Activated gamma-delta T cell treated with Interleukin-2 at 50 U/mL for 16 hours (primary cell): ENCODE data around the gene ZNF304.
"Not testable (repeated sequence)": the region's sequence is repeated elsewhere in the genome, so short reads cannot be mapped to it uniquely, and the experiment has no call there.

Experiments
- DNase-seq: peaks from one replicate; pipeline ENCODE4 v3.0.0-alpha.2; 2020

Gene ZNF304

GRCh38 chr19:57362997-57363687, 12.1 kb downstream of the ZNF304 start, which contains the start of the genes TRAPPC2B and ZNF547:
Gene TRAPPC2B, plus strand, starts transcription at chr19:57363551. Its CDS starts 1,283 bp downstream, at chr19:57364834.
Gene ZNF547, plus strand, starts transcription at chr19:57363551. Its CDS starts 5,005 bp downstream, at chr19:57368556.
- peak; percentile 97 for DNase-seq

GRCh38 chr19:57363688-57364181, 12.7 kb downstream of the ZNF304 start:
- no peak for DNase-seq

- no peak for DNase-seq
Measured at GRCh38 chr19:57366776-57367175, 15.7 kb downstream of the ZNF304 start.

GRCh38 chr19:57374179-57374578, 23.1 kb downstream of the ZNF304 start:
- DNase-seq: no peak

GRCh38 chr19:57374647-57375046, 23.6 kb downstream of the ZNF304 start:
- not testable (repeated sequence) for DNase-seq

GRCh38 chr19:57376151-57376550, 25.1 kb downstream of the ZNF304 start:
- no peak for DNase-seq

- no peak for DNase-seq
Measured at GRCh38 chr19:57377498-57378146, 26.6 kb downstream of the ZNF304 start.

GRCh38 chr19:57380923-57381322, 29.9 kb downstream of the ZNF304 start:
- no peak for DNase-seq

- DNase-seq: no peak
Measured at GRCh38 chr19:57382806-57383488, 31.9 kb downstream of the ZNF304 start.

GRCh38 chr19:57389194-57389729, 38.2 kb downstream of the ZNF304 start:
- no peak for DNase-seq

GRCh38 chr19:57389730-57390598, 38.9 kb downstream of the ZNF304 start, which contains the start of gene ZNF548:
Gene ZNF548, plus strand, starts transcription at chr19:57389854. Its CDS starts 246 bp downstream, at chr19:57390100.
- DNase-seq: peak; percentile 97

GRCh38 chr19:57395710-57396109, 44.6 kb downstream of the ZNF304 start:
- no peak for DNase-seq

- DNase-seq: no peak
Measured at GRCh38 chr19:57398868-57399267, 47.8 kb downstream of the ZNF304 start.

GRCh38 chr19:57403737-57404563, 52.9 kb downstream of the ZNF304 start:
- no peak for DNase-seq

GRCh38 chr19:57406516-57407123, 55.5 kb downstream of the ZNF304 start:
- peak; percentile 70 for DNase-seq
